SK-N-SH treated with all-trans-retinoic acid at 6 μM for 48 hours (cell line): ENCODE measurements around the gene DDX25.

ENCODE experiments used
- ATAC-seq: fragments of 200-7000 bp; cut with Tn5 transposase; 3 replicates; pipeline ENCODE4 v1.9.1; 2020; ENCODE audit warnings: mild to moderate bottlenecking, moderate library complexity
- CREB5 ChIP-seq: fragments of 250-450 bp; sonication (Bioruptor Pico); IDR thresholded peaks from 2 replicates; pipeline ENCODE4 v1.5.1; 2020; ENCODE audit warnings: low read depth, mild to moderate bottlenecking, moderate library complexity
- CSDC2 ChIP-seq: fragments of 250-450 bp; sonication (Bioruptor Pico); IDR thresholded peaks from 2 replicates; pipeline ENCODE4 v1.5.0; 2020; ENCODE audit warnings: mild to moderate bottlenecking, moderate library complexity
- CSRNP3 ChIP-seq: fragments of 250-450 bp; sonication (Bioruptor Pico); IDR thresholded peaks from 2 replicates; pipeline ENCODE4 v1.5.1; 2021; ENCODE audit warnings: mild to moderate bottlenecking, moderate library complexity
- ESRRG ChIP-seq: fragments of 250-450 bp; sonication (Bioruptor Pico); IDR thresholded peaks from 2 replicates; pipeline ENCODE4 v1.6.1; 2021; ENCODE audit warnings: mild to moderate bottlenecking
- GLIS3 ChIP-seq: fragments of 250-450 bp; sonication (Bioruptor Pico); IDR thresholded peaks from 2 replicates; pipeline ENCODE4 v1.5.0; 2020; ENCODE audit warnings: mild to moderate bottlenecking, moderate library complexity
- ISL1 ChIP-seq: fragments of 250-450 bp; sonication (Bioruptor Pico); IDR thresholded peaks from 2 replicates; pipeline ENCODE4 v2.1.2; 2022; ENCODE audit warnings: mild to moderate bottlenecking, moderate library complexity
- OSR1 ChIP-seq: fragments of 250-450 bp; sonication (Bioruptor Pico); IDR thresholded peaks from 2 replicates; pipeline ENCODE4 v1.8.0; 2022; ENCODE audit warnings: moderate library complexity, mild to moderate bottlenecking, inconsistent platforms
- PATZ1 ChIP-seq: fragments of 250-450 bp; sonication (Bioruptor Pico); IDR thresholded peaks from 2 replicates; pipeline ENCODE4 v1.8.0; 2020; ENCODE audit warnings: mild to moderate bottlenecking, moderate library complexity, borderline replicate concordance
- POU6F1 ChIP-seq: fragments of 250-450 bp; sonication (Bioruptor Pico); IDR thresholded peaks from 2 replicates; pipeline ENCODE4 v1.8.0; 2021; ENCODE audit warnings: low read depth, mild to moderate bottlenecking, moderate library complexity, borderline replicate concordance
- RARB ChIP-seq: fragments of 250-450 bp; sonication (Bioruptor Pico); IDR thresholded peaks from 2 replicates; pipeline ENCODE4 v1.8.0; 2021; ENCODE audit warnings: mild to moderate bottlenecking, moderate library complexity
- SNAI2 ChIP-seq: fragments of 250-450 bp; sonication (Bioruptor Pico); IDR thresholded peaks from 2 replicates; pipeline ENCODE4 v1.5.0; 2020; ENCODE audit warnings: mild to moderate bottlenecking, moderate library complexity
- TCF4 ChIP-seq: fragments of 250-450 bp; sonication (Bioruptor Pico); IDR thresholded peaks from 2 replicates; pipeline ENCODE4 v1.8.0; 2021; ENCODE audit warnings: mild to moderate bottlenecking, moderate library complexity, borderline replicate concordance
- TOX ChIP-seq: fragments of 250-450 bp; sonication (Bioruptor Pico); IDR thresholded peaks from 2 replicates; pipeline ENCODE4 v1.8.0; 2021; ENCODE audit warnings: mild to moderate bottlenecking, moderate library complexity, borderline replicate concordance
- TSHZ2 ChIP-seq: fragments of 250-450 bp; sonication (Bioruptor Pico); IDR thresholded peaks from 2 replicates; pipeline ENCODE4 v1.5.0; 2020; ENCODE audit warnings: mild to moderate bottlenecking, moderate library complexity
- ZC3H10 ChIP-seq: fragments of 250-450 bp; sonication (Bioruptor Pico); IDR thresholded peaks from 2 replicates; pipeline ENCODE4 v1.5.1; 2021; ENCODE audit warnings: mild to moderate bottlenecking, moderate library complexity
- ZFP3 ChIP-seq: fragments of 250-450 bp; sonication (Bioruptor Pico); IDR thresholded peaks from 2 replicates; pipeline ENCODE4 v1.5.0; 2020; ENCODE audit warnings: mild to moderate bottlenecking, moderate library complexity
- ZFP30 ChIP-seq: fragments of 450-650 bp; formaldehyde crosslinking; IDR thresholded peaks from 2 replicates; pipeline ENCODE4 v1.5.0; 2022; ENCODE audit warnings: mild to moderate bottlenecking, moderate library complexity
- ZNF565 ChIP-seq: fragments of 450-650 bp; formaldehyde crosslinking; conservative IDR thresholded peaks from 2 replicates; pipeline ENCODE4 v1.5.0; 2020; ENCODE audit warnings: low read depth, mild to moderate bottlenecking, moderate library complexity
- ZNF70 ChIP-seq: fragments of 450-650 bp; formaldehyde crosslinking; IDR thresholded peaks from 2 replicates; pipeline ENCODE4 v1.5.0; 2020; ENCODE audit warnings: mild to moderate bottlenecking, moderate library complexity
- ZNF8 ChIP-seq: fragments of 450-650 bp; formaldehyde crosslinking; IDR thresholded peaks from 2 replicates; pipeline ENCODE4 v1.5.0; 2020; ENCODE audit warnings: mild to moderate bottlenecking, moderate library complexity

DDX25 gene

GRCh38 chr11:125933030-125933813 is 28.9 kb downstream of the DDX25 start:
- ATAC-seq: no peak
- TF ChIP-seq ZFP3 (CRISPR knock-in tag) (no peak), OSR1 (no peak), ISL1 (CRISPR knock-in tag) (no peak), CSDC2 (no peak), ZNF8 (CRISPR knock-in tag) (no peak)

GRCh38 chr11:125934473-125934872 is 30.2 kb downstream of the DDX25 start:
- no peak for TF ChIP-seq ZFP30 (CRISPR knock-in tag)
- TF ChIP-seq ZNF565 (CRISPR knock-in tag): no peak
- no peak for TF ChIP-seq ZC3H10 (CRISPR knock-in tag)
- no peak for TF ChIP-seq CREB5
- no peak for TF ChIP-seq CSDC2
- TF ChIP-seq POU6F1 (CRISPR knock-in tag): no peak
- TF ChIP-seq, all 23 proteins: peak for 0
- ATAC-seq: no peak

- ATAC-seq: peak; percentile 58
- TF ChIP-seq CREB5 (no peak), TCF4 (no peak), ZFP30 (CRISPR knock-in tag) (no peak), CSRNP3 (CRISPR knock-in tag) (no peak), POU6F1 (CRISPR knock-in tag) (no peak), ZNF8 (CRISPR knock-in tag) (no peak), SNAI2 (CRISPR knock-in tag) (no peak), ZNF565 (CRISPR knock-in tag) (no peak), ZNF70 (CRISPR knock-in tag) (no peak), ZC3H10 (CRISPR knock-in tag) (no peak), TSHZ2 (CRISPR knock-in tag) (no peak), ESRRG (no peak), RARB (CRISPR knock-in tag) (no peak), PATZ1 (no peak), GLIS3 (no peak), ISL1 (CRISPR knock-in tag) (no peak), TOX (CRISPR knock-in tag) (no peak)
These were observed 30.7 kb downstream of the DDX25 start for GRCh38 chr11:125935056-125935455.
